H1 (cell line): Measurements from ENCODE around the gene CD59. TPM values are rescaled to one million over a fixed set of nuclear protein-coding genes. Genes with fewer than 3 reads are reported as not detected.

Source experiments
- CTCF ChIA-PET: fragments of 300-600 bp; sonication (Branson Sonifier 250); formaldehyde crosslinking; loops from one replicate; lab custom pipeline; 2021; ENCODE audit not compliant: partially characterized antibody; lab: Charles Lee
- POLR2A ChIA-PET: fragments of 300-600 bp; sonication (Branson Sonifier 250); formaldehyde crosslinking; loops from one replicate; lab custom pipeline; 2021; ENCODE audit warnings: inconsistent platforms; ENCODE audit not compliant: partially characterized antibody; lab: Charles Lee
- DNase-seq, 2 experiments: peaks; one replicate each; pipeline versions ENCODE4 v3.0.0 to v3.0.0-alpha.2; 2010 to 2022; ENCODE audit warnings: low spot score in 2 of 2, low read depth in 1 of 2, mixed read lengths in 1 of 2
- FAIRE-seq: peaks from 2 replicates; lab custom pipeline; 2011; peaks lifted over from hg19 to GRCh38; lab: Jason Lieb, UNC
- H2AFZ ChIP-seq: 2 replicates; pipeline ENCODE4 v1.8.1; 2012; ENCODE audit warnings: low read length, inconsistent platforms
- H2AK5ac ChIP-seq: 2 replicates; pipeline ENCODE4 v1.6.1; 2013; ENCODE audit warnings: low read depth, low read length
- H2BK120ac ChIP-seq: replicated peaks from 2 replicates; pipeline ENCODE3; 2013; ENCODE audit warnings: low read depth, low read length, inconsistent platforms
- H2BK12ac ChIP-seq: 2 replicates; pipeline ENCODE4 v1.6.1; 2013; ENCODE audit warnings: low read depth, low read length
- H2BK15ac ChIP-seq: 2 replicates; pipeline ENCODE4 v1.6.1; 2013; ENCODE audit warnings: low read length
- H2BK20ac ChIP-seq: 2 replicates; pipeline ENCODE4 v1.6.1; 2013; ENCODE audit warnings: low read length
- H2BK5ac ChIP-seq: 2 replicates; pipeline ENCODE4 v1.6.1; 2013; ENCODE audit warnings: low read depth, low read length
- H3K14ac ChIP-seq: 2 replicates; pipeline ENCODE4 v1.6.1; 2013; ENCODE audit warnings: inconsistent platforms; ENCODE audit not compliant: insufficient read length
- H3K18ac ChIP-seq: 2 replicates; pipeline ENCODE4 v1.6.1; 2013; ENCODE audit warnings: low read length; ENCODE audit errors: extremely low read depth
- H3K23ac ChIP-seq: 2 replicates; pipeline ENCODE4 v1.6.1; 2013; ENCODE audit warnings: inconsistent platforms; ENCODE audit not compliant: insufficient read length
- H3K23me2 ChIP-seq: 2 replicates; pipeline ENCODE4 v1.6.1; 2013; ENCODE audit warnings: low read depth, low read length
- H3K27ac ChIP-seq: 2 replicates; pipeline ENCODE4 v1.6.1; 2011; ENCODE audit warnings: low read depth, low read length, inconsistent platforms
- H3K27me3 ChIP-seq, 4 experiments: replicated peaks in 1 of 4; 1 replicate in 1 of 4; 2 replicates in 3 of 4; pipeline versions ENCODE4 v1.6.1 to v1.8.1; 2011 to 2013; ENCODE audit warnings: low read length in 3 of 4, mild to moderate bottlenecking in 3 of 4, inconsistent platforms in 2 of 4, mixed read lengths in 2 of 4, moderate library complexity in 1 of 4; ENCODE audit not compliant: control insufficient read depth in 3 of 4, insufficient read depth in 3 of 4; ENCODE audit errors: extremely low read depth in 1 of 4
- H3K36me3 ChIP-seq, 4 experiments: 2 replicates each; pipeline versions ENCODE4 v1.6.1 to v1.8.1; 2011 to 2013; ENCODE audit warnings: mild to moderate bottlenecking in 4 of 4, low read length in 3 of 4, moderate library complexity in 2 of 4, control low read depth in 1 of 4, inconsistent platforms in 1 of 4; ENCODE audit not compliant: insufficient read depth in 4 of 4, control insufficient read depth in 2 of 4
- H3K4ac ChIP-seq: replicated peaks from 2 replicates; pipeline ENCODE3; 2013; ENCODE audit warnings: low read length, low read depth, mixed read lengths, inconsistent platforms; ENCODE audit not compliant: insufficient read length
- H3K4me1 ChIP-seq, 4 experiments: replicated peaks in 1 of 4; 1 replicate in 1 of 4; 2 replicates in 3 of 4; pipeline versions ENCODE4 v1.6.1 to v1.8.1; 2011 to 2013; ENCODE audit warnings: low read length in 3 of 4, inconsistent platforms in 2 of 4, mixed read lengths in 1 of 4; ENCODE audit not compliant: insufficient read depth in 4 of 4, control insufficient read depth in 3 of 4
- H3K4me2 ChIP-seq, 2 experiments: 2 replicates each; pipeline versions ENCODE4 v1.6.1 to v1.8.1; 2011 to 2013; ENCODE audit warnings: low read depth in 2 of 2, low read length in 2 of 2, control low read depth in 1 of 2, inconsistent platforms in 1 of 2, mild to moderate bottlenecking in 1 of 2; ENCODE audit not compliant: insufficient read depth in 1 of 2
- H3K4me3 ChIP-seq, 4 experiments: fragments of 200-600, 300-600 bp in 1 of 4; sonication (generic), shearing (Covaris generic), sonication (Bioruptor Twin) in 1 of 4; 2 replicates each; pipeline versions ENCODE4 v1.5.1 to v1.8.1; 2011 to 2016; ENCODE audit warnings: low read length in 4 of 4, low read depth in 3 of 4, control low read depth in 2 of 4, inconsistent platforms in 2 of 4, mild to moderate bottlenecking in 2 of 4, mixed read lengths in 1 of 4, moderate library complexity in 1 of 4; ENCODE audit not compliant: insufficient read depth in 2 of 4; ENCODE audit errors: extremely low read depth in 1 of 4
- H3K56ac ChIP-seq: replicated peaks from 2 replicates; pipeline ENCODE3; 2013; ENCODE audit warnings: low read depth, mild to moderate bottlenecking, mixed read lengths, low read length, inconsistent platforms; ENCODE audit not compliant: insufficient read length
- H3K79me1 ChIP-seq: 2 replicates; pipeline ENCODE4 v1.6.1; 2013; ENCODE audit warnings: low read depth, low read length, control low read depth
- H3K79me2 ChIP-seq, 2 experiments: 2 replicates each; pipeline versions ENCODE4 v1.6.1 to v1.8.1; 2012 to 2013; ENCODE audit warnings: low read length in 2 of 2, mild to moderate bottlenecking in 2 of 2, inconsistent platforms in 1 of 2; ENCODE audit not compliant: insufficient read depth in 2 of 2, control insufficient read depth in 1 of 2
- H3K9ac ChIP-seq, 4 experiments: replicated peaks in 1 of 4; 1 replicate in 1 of 4; 2 replicates in 3 of 4; pipeline versions ENCODE4 v1.6.1 to v1.8.1; 2011 to 2013; ENCODE audit warnings: low read depth in 3 of 4, low read length in 3 of 4, control low read depth in 2 of 4, mild to moderate bottlenecking in 2 of 4, moderate library complexity in 2 of 4, inconsistent platforms in 1 of 4; ENCODE audit errors: extremely low read depth in 1 of 4
- H3K9me3 ChIP-seq, 2 experiments: 2 replicates each; pipeline versions ENCODE4 v1.6.1 to v1.8.1; 2012 to 2013; ENCODE audit warnings: mild to moderate bottlenecking in 2 of 2, moderate library complexity in 2 of 2, control low read depth in 1 of 2, inconsistent platforms in 1 of 2, low read depth in 1 of 2, low read length in 1 of 2, mixed read lengths in 1 of 2; ENCODE audit not compliant: insufficient read depth in 2 of 2
- H4K20me1 ChIP-seq, 2 experiments: replicated peaks in 1 of 2; 2 replicates each; pipeline versions ENCODE3 to v1.8.1; 2011 to 2013; ENCODE audit warnings: inconsistent platforms in 2 of 2, low read length in 2 of 2, mild to moderate bottlenecking in 1 of 2; ENCODE audit not compliant: insufficient read depth in 2 of 2, control insufficient read depth in 1 of 2
- H4K5ac ChIP-seq: 2 replicates; pipeline ENCODE4 v1.6.1; 2013; ENCODE audit warnings: low read length, low read depth, mixed read lengths, inconsistent platforms; ENCODE audit not compliant: insufficient read length
- H4K8ac ChIP-seq: 2 replicates; pipeline ENCODE4 v1.8.0; 2013; ENCODE audit warnings: mild to moderate bottlenecking, moderate library complexity, low read length, inconsistent platforms; ENCODE audit not compliant: insufficient read depth; ENCODE audit errors: extremely low read depth
- H4K91ac ChIP-seq: replicated peaks from 2 replicates; pipeline ENCODE3; 2013; ENCODE audit warnings: low read length, mixed read lengths, inconsistent platforms; ENCODE audit not compliant: insufficient read length
- CTCF ChIP-seq, 3 experiments: IDR thresholded peaks; 1 replicate in 2 of 3; 2 replicates in 1 of 3; pipeline versions ENCODE4 v1.5.1 to v1.6.1; 2011; ENCODE audit warnings: low read length in 3 of 3, mild to moderate bottlenecking in 3 of 3, inconsistent platforms in 2 of 3, low read depth in 1 of 3, moderate library complexity in 1 of 3; ENCODE audit not compliant: insufficient read depth in 1 of 3; ENCODE audit errors: control extremely low read depth in 1 of 3
- KDM1A ChIP-seq: fragments of 200-600, 300-600 bp; sonication (generic); IDR thresholded peaks from 2 replicates; pipeline ENCODE4 v1.7.1; 2016; ENCODE audit warnings: mild to moderate bottlenecking, low read length, borderline replicate concordance
- MAFK ChIP-seq: IDR thresholded peaks from 2 replicates; pipeline ENCODE4 v1.6.1; 2012; ENCODE audit warnings: low read depth, mild to moderate bottlenecking, improper control_type of control experiment, low read length
- NRF1 ChIP-seq: IDR thresholded peaks from 2 replicates; pipeline ENCODE4 v1.6.1; 2011; ENCODE audit warnings: mild to moderate bottlenecking, low read depth, low read length, improper control_type of control experiment
- SIX5 ChIP-seq: IDR thresholded peaks from 2 replicates; pipeline ENCODE4 v1.6.1; 2011; ENCODE audit warnings: mild to moderate bottlenecking, low read depth, low read length
- WGBS, 2 experiments: shearing (Covaris generic) in 1 of 2; methylation state at CpG; one replicate each; pipeline versions ENCODE4 v1.1.6 to v1.1.7; 2013 to 2015; ENCODE audit warnings: low lambda C conversion rate in 2 of 2, mixed read lengths in 2 of 2, inconsistent platforms in 1 of 2, low coverage in 1 of 2, missing lambda C conversion rate in 1 of 2; ENCODE audit not compliant: insufficient replicate concordance in 2 of 2, insufficient coverage in 1 of 2, insufficient read length in 1 of 2; ENCODE audit errors: extremely low coverage in 1 of 2, missing lambda C conversion rate in 1 of 2; 5-methylcytosine and 5-hydroxymethylcytosine counted together
- polyA plus RNA-seq, 7 experiments: library from polyadenylated mRNA; depleted of rRNA in 3 of 7; stranded (reverse) in 5 of 7; unstranded in 2 of 7; fragments of >200 nt in 5 of 7; fragments of 200-250 nt in 2 of 7; gene quantifications; 1 replicate in 5 of 7; 2 replicates in 1 of 7; 4 replicates in 1 of 7; pipeline versions ENCODE4 v1.2.1 to v1.2.3, GENCODE V29; 2011 to 2013; ENCODE audit warnings: missing spikeins in 2 of 7, mixed read lengths in 2 of 7
- total RNA-seq: library from RNA; stranded (reverse); fragmentation: NEBNext Ultra II Directional; extraction: Animal tissue kit (Norgen Biotek cat#: 25700); gene quantifications from 2 replicates; pipeline ENCODE4 v1.2.1, GENCODE V29; 2021
- TF ChIP-seq, protein P1 (sequence below): IDR thresholded peaks from 2 replicates; pipeline ENCODE4 v1.6.1; 2011; ENCODE audit warnings: low read length, improper control_type of control experiment
- TF ChIP-seq, protein P2 (sequence below): IDR thresholded peaks from 2 replicates; pipeline ENCODE4 v1.6.1; 2012; ENCODE audit warnings: low read length, inconsistent platforms

The CD59 gene
- total and polyA plus RNA-seq, 2 of the 8 experiments (the other 6 are each of a cell fraction or from before 2014, with no cell fraction given), result 63.1 to 90.3 TPM

GRCh38 chr11:33753304-33753967 lies 17.2 kb upstream of the CD59 start:
- Histone ChIP-seq H3K4me1 (no peaks in the 10 kb centered on the region), H3K4me3 (no peak overlapping the region), H2BK5ac (no peak overlapping the region), H4K5ac (no peak overlapping the region), H2BK20ac (no peak overlapping the region), H3K27me3 (no peaks in the 10 kb centered on the region), H3K9ac (no peak overlapping the region), H4K91ac (no peak overlapping the region), H3K79me1 (no peaks in the 10 kb centered on the region), H2AK5ac (no peak overlapping the region), H4K8ac (no peak overlapping the region), H3K27ac (no peak overlapping the region), H2BK12ac (no peak overlapping the region), H4K20me1 (no peaks in the 10 kb centered on the region), H3K36me3 (peaks cover 3 to 27% (median 3%) of the 10 kb centered on the region in 4 experiments; a peak in 5 of 8 replicates), H3K23ac (no peak overlapping the region), H3K14ac (no peak overlapping the region), H3K4ac (no peak overlapping the region), H3K9me3 (no peaks in the 10 kb centered on the region), H3K4me2 (no peak overlapping the region), H3K18ac (no peak overlapping the region), H3K23me2 (no peaks in the 10 kb centered on the region), H3K79me2 (no peaks in the 10 kb centered on the region), H2AFZ (no peak overlapping the region), H2BK120ac (no peak overlapping the region), H2BK15ac (no peak overlapping the region), H3K56ac (no peak overlapping the region)
- ChIA-PET CTCF (interaction anchor here (1.1 kb wide), 1 partner anchor 11 kb away, joined by 3 read pairs; no protein-coding TSS in a partner anchor), POLR2A (no interaction called here)
- FAIRE-seq (no peak), DNase-seq (no peak)
- WGBS, 2 experiments, result 63% methylated on average over 4 of the region's 4 CpGs; no CpG with 5 or more reads in 1 of the 2 experiments
- TF ChIP-seq MAFK (no peak), SIX5 (no peak), CTCF (IDR thresholded peaks at IDR 0.05; ENCODE audit: control extremely low read depth in 1 of 3, insufficient read depth in 1 of 3, low read depth in 1 of 3, low read length in 3 of 3) (no peak), NRF1 (no peak), KDM1A (no peak)
- TF ChIP-seq, protein P1, sequence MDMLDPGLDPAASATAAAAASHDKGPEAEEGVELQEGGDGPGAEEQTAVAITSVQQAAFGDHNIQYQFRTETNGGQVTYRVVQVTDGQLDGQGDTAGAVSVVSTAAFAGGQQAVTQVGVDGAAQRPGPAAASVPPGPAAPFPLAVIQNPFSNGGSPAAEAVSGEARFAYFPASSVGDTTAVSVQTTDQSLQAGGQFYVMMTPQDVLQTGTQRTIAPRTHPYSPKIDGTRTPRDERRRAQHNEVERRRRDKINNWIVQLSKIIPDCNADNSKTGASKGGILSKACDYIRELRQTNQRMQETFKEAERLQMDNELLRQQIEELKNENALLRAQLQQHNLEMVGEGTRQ, result no peak
- TF ChIP-seq, protein P2, sequence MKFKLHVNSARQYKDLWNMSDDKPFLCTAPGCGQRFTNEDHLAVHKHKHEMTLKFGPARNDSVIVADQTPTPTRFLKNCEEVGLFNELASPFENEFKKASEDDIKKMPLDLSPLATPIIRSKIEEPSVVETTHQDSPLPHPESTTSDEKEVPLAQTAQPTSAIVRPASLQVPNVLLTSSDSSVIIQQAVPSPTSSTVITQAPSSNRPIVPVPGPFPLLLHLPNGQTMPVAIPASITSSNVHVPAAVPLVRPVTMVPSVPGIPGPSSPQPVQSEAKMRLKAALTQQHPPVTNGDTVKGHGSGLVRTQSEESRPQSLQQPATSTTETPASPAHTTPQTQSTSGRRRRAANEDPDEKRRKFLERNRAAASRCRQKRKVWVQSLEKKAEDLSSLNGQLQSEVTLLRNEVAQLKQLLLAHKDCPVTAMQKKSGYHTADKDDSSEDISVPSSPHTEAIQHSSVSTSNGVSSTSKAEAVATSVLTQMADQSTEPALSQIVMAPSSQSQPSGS, result no peak
